ENCODE results near the gene RBM33. TPM values are rescaled to one million over a fixed set of nuclear protein-coding genes. Genes with fewer than 3 reads are reported as not detected.

The RBM33 gene
- total RNA-seq, 1 experiment from 2014 or later, result 61.1 TPM

DNA sequence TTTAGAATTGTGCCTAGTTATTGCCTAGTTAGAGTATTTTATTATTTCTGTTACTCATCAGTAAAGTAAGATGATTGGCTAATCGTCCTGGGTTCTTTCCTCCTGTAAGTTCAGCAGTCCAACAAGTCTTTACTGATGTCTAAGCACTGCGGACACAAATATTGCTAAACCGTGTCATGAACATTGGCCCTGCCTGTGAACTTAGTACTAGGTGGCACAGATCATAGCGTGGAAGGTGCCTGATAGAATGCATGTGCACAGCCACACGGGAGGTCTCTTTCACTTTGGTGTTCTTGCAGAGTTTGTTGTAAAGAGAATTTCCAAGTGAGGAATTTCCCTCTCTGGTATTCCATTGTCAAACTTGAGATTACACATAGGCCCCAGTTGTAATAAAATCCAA lies 38.0 kb downstream of the RBM33 start:
- no peak for DNase-seq (ENCODE audit: low read depth, low spot score)

DNA sequence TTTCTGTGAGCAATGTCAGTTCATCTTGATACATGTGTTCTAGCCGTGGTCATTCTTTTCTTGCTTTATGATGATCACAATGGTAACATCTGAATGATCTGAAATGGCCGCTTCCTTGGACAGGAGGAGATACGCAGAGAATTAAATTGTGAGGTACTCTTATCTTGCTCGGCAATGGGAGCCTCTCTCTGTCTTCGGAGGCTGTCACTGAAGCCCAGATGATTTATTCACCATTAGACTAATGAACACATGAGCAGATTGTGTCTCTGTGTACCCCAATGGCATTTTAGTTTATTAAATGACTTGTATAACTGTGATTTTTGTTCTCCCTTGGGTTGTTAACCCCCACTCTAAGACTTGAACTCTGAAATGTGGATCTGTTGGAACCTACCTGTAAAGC lies 38.6 kb downstream of the RBM33 start:
- H3K4me3 ChIP-seq (ENCODE audit: low read depth in 2 of 2, low read length in 2 of 2), result no peak overlapping the region
- POLR2A ChIA-PET, result no interaction called here
- CTCF ChIA-PET, result no interaction called here
- ATAC-seq (no peak), DNase-seq (ENCODE audit: low read depth, low spot score) (no peak)
- no peaks in the 10 kb centered on the region for H3K9me3 ChIP-seq (ENCODE audit: control insufficient read depth, insufficient read depth, low read depth, low read length)
- TF ChIP-seq, protein P1, sequence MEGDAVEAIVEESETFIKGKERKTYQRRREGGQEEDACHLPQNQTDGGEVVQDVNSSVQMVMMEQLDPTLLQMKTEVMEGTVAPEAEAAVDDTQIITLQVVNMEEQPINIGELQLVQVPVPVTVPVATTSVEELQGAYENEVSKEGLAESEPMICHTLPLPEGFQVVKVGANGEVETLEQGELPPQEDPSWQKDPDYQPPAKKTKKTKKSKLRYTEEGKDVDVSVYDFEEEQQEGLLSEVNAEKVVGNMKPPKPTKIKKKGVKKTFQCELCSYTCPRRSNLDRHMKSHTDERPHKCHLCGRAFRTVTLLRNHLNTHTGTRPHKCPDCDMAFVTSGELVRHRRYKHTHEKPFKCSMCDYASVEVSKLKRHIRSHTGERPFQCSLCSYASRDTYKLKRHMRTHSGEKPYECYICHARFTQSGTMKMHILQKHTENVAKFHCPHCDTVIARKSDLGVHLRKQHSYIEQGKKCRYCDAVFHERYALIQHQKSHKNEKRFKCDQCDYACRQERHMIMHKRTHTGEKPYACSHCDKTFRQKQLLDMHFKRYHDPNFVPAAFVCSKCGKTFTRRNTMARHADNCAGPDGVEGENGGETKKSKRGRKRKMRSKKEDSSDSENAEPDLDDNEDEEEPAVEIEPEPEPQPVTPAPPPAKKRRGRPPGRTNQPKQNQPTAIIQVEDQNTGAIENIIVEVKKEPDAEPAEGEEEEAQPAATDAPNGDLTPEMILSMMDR (IDR thresholded peaks at IDR 0.05), result no peak
- no peak for TF ChIP-seq SIN3A (IDR thresholded peaks at IDR 0.05; ENCODE audit: borderline replicate concordance, insufficient read depth, low read depth, low read length)
- no peak for TF ChIP-seq REST (IDR thresholded peaks at IDR 0.05; ENCODE audit: insufficient read depth in 1 of 2, low read depth in 2 of 2, low read length in 1 of 2)
- TF ChIP-seq TCF7L2 (IDR thresholded peaks at IDR 0.05; ENCODE audit: low read depth, low read length), result no peak
- TF ChIP-seq POLR2AphosphoS5 (IDR thresholded peaks at IDR 0.05; ENCODE audit: low read depth, low read length), result no peak
- no peaks in the 10 kb centered on the region for H3K27me3 ChIP-seq (ENCODE audit: control insufficient read depth, insufficient read depth, low read length)
- H3K27ac ChIP-seq (ENCODE audit: low read length), result no peak overlapping the region
- BruUV-seq (replicated peaks), result TSS peak; percentile 7
- H3K36me3 ChIP-seq (ENCODE audit: control insufficient read depth, insufficient read depth, low read length), result peaks cover 5% of the 10 kb centered on the region; the same call in 1 of the 2 replicates
- in situ Hi-C loops (cut with HindIII; ENCODE audit: low pct_unique_long_range_greater_than_20kb, low sequenced_read_pairs) (no loop called here), intact Hi-C loops (cut with micrococcal nuclease; ENCODE audit: unreplicated experiment) (no loop called here)
- H3K4me1 ChIP-seq (ENCODE audit: control insufficient read depth, insufficient read depth, low read length), result no peaks in the 10 kb centered on the region

More for the DNA sequence above, 38.0 kb downstream of the RBM33 start:
- CTCF ChIA-PET, result no interaction called here
- H3K4me3 ChIP-seq (ENCODE audit: low read depth in 2 of 2, low read length in 2 of 2), result no peak overlapping the region
- intact Hi-C loops (cut with micrococcal nuclease; ENCODE audit: unreplicated experiment) (no loop called here), in situ Hi-C loops (cut with HindIII; ENCODE audit: low pct_unique_long_range_greater_than_20kb, low sequenced_read_pairs) (no loop called here)
- TF ChIP-seq SIN3A (IDR thresholded peaks at IDR 0.05; ENCODE audit: borderline replicate concordance, insufficient read depth, low read depth, low read length), result no peak
- TF ChIP-seq TCF7L2 (IDR thresholded peaks at IDR 0.05; ENCODE audit: low read depth, low read length), result no peak
- no peak for TF ChIP-seq POLR2AphosphoS5 (IDR thresholded peaks at IDR 0.05; ENCODE audit: low read depth, low read length)
- TF ChIP-seq REST (IDR thresholded peaks at IDR 0.05; ENCODE audit: insufficient read depth in 1 of 2, low read depth in 2 of 2, low read length in 1 of 2), result no peak
- TF ChIP-seq, protein P1 (IDR thresholded peaks at IDR 0.05), result no peak
- no peaks in the 10 kb centered on the region for H3K4me1 ChIP-seq (ENCODE audit: control insufficient read depth, insufficient read depth, low read length)
- no peaks in the 10 kb centered on the region for H3K9me3 ChIP-seq (ENCODE audit: control insufficient read depth, insufficient read depth, low read depth, low read length)
- ATAC-seq, result no peak
- H3K27ac ChIP-seq (ENCODE audit: low read length), result no peak overlapping the region
- H3K27me3 ChIP-seq (ENCODE audit: control insufficient read depth, insufficient read depth, low read length), result no peaks in the 10 kb centered on the region
- POLR2A ChIA-PET, result no interaction called here
- peaks cover 5% of the 10 kb centered on the region; the same call in 1 of the 2 replicates for H3K36me3 ChIP-seq (ENCODE audit: control insufficient read depth, insufficient read depth, low read length)
- no TSS peak for BruUV-seq (replicated peaks)
